Measurements from ENCODE around the gene ALDH8A1.

The ALDH8A1 gene

DNA sequence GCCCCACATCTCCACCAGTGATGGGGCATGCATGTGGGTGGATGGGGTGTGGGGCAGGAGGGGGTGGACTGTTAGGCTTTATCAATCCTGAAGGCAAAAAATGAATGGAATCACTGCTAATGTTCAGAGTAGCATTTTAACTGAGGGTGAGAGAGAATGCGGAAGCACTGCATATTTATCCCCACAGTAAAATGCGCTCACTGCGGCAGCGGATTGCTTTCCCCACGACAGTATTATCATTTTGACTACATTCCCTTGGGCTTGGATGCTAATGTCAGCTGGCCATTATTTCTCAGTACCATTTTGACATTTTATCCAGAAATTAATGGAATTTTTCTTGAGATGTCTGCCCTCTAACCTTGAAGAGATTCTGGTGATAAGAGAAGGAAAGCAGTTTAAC lies 13.4 kb downstream of the ALDH8A1 start:
- TF ChIP-seq, protein P1, sequence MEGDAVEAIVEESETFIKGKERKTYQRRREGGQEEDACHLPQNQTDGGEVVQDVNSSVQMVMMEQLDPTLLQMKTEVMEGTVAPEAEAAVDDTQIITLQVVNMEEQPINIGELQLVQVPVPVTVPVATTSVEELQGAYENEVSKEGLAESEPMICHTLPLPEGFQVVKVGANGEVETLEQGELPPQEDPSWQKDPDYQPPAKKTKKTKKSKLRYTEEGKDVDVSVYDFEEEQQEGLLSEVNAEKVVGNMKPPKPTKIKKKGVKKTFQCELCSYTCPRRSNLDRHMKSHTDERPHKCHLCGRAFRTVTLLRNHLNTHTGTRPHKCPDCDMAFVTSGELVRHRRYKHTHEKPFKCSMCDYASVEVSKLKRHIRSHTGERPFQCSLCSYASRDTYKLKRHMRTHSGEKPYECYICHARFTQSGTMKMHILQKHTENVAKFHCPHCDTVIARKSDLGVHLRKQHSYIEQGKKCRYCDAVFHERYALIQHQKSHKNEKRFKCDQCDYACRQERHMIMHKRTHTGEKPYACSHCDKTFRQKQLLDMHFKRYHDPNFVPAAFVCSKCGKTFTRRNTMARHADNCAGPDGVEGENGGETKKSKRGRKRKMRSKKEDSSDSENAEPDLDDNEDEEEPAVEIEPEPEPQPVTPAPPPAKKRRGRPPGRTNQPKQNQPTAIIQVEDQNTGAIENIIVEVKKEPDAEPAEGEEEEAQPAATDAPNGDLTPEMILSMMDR (IDR thresholded peaks at IDR 0.05): no peak

DNA sequence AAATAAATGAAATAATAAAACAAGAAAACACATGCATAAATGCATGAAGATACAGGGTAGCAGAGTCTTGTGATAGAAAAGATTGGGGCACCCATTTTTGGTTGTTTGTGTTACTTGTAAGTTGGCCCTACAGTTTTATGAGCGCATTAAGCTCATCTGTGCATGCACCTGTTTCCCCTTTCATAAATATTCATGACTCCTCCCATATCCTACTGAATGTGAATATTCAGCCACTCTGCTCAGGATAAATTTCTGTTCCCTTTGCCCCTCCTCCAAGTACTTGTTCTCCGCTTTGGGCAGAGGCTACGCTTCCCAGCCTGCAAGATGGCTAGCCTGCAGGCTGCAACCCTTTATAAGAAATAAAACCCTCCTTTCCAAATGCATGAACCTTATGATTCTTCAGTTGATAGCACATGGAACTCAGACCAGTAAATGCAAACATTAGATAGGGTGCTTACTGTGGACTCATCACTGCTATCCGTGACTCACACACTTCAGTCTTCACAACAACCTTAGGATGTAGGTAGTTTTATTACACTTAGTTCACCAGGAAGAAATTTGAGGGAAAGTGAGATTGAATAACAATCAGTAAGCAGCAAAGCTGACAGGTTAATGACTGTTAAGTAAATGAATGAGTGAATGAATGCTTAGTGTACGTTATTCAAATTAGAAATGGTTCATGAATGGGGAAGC lies 15.0 kb downstream of the ALDH8A1 start:
- TF ChIP-seq, protein P1 (IDR thresholded peaks at IDR 0.05): no peak

DNA sequence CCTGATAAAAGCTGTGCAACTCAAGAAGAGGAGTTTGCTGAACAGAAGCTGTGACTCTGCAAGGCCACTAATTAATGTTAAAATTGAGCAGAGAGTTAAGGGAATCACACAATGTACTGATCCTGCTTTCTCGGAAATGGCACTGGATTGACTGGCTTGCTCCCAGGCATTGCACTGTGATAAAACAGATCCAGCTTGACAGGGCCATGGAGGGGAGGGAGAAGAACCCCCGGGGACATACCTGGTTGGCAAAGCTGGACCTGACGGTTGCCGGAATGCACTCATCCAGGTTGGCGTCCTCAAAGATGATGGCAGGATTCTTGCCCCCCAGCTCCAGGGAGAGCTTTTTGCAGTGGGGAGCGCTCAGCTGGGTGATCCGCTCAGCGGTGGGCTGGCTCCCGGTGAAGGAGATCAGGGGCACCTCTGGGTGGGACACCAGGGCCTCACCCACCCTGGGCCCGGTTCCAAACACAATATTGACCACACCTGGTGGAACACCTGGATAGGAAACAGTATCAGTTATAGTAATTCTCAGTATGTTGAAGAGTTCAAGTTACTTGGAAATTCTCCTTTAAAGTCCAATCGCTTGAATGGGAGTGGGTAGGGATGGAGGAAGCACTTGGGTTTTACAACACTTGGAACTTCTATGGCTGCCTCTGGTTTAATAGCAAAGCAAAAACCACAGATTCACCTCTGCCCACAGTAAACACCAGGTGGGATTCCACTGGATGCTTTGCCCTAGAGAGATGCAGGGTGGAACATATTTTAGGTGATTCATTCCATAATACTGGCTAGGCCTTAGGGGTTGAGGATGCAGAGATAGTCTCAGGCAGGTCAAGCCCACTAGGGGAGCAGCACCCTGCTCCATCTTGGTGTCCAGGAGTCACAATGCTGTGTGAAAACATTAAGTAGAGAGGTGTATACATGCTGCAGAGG lies 17.1 kb downstream of the ALDH8A1 start:
- TF ChIP-seq, protein P1 (IDR thresholded peaks at IDR 0.05): no peak

DNA sequence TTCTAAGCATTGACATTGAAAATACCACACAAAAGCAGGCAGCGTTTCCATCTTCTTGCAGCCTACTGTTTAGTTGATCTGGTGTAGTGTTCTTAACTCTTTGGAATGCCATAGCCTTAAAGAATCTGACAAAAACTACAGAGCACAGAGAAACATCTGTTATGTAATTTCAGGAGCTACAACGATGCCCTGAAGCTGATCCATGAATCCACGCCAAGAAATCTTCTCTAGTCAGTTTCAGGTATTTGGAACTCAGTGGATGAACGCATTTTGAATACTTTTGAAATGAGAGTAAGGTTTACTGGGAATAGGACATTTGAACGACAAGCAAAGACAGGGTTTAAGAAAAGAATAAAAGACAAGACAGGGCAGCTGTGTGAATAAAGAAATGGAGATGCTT lies 17.8 kb downstream of the ALDH8A1 start:
- TF ChIP-seq, protein P1 (IDR thresholded peaks at IDR 0.05): no peak

DNA sequence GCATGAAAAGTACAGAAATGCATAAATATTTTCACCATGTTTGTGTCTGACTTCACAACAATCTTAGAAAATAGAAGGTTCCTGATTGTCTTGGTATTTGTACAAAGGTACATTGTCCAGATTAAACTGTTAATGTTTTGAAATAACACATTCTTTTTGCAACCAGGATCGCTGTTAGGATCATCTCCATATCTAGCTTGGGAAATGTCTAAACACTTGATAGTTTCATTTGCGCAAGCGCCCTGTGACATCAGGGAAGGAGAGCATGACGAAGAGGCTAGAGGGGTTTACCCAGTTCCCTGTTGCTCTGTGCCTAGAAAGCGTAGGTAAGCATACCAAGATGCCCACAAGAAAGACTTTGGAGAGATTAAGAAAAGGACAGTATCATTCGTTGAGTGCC lies 19.4 kb downstream of the ALDH8A1 start:
- TF ChIP-seq, protein P1 (IDR thresholded peaks at IDR 0.05): no peak

DNA sequence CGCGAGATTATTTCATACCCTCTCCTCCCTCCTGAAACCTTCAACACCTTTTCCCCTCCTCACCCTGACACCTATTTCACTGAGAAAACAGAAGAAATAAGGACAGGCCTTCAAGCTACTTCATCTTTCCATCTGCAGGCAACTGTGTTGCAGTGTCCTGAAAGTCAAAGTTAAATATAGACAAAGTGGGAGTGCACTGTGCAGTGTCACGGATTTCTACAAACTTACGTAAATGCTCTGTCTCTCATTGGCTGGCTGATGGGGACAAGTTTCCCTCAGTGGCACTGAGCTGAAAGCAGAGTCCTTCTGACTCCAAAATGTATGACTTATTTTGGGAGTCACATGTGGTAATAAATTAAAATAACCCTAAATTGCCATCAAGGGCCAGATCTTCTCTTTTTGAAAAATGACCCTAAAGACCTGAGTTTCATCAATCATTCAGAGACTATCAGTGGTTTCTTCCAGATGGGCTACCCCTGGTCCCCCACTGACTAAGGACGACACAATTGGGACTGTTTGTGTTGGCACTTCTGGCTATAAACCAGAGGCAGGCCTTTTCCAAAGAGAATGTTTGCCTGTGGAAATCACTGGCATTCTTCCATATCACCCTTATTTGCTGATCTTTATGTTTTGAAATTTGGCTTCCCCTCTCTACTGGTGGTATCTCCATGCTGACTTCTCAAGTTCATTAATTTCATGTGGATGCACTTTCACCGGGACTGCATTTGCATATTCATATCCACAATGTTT lies 21.6 kb downstream of the ALDH8A1 start:
- TF ChIP-seq, protein P1 (IDR thresholded peaks at IDR 0.05): no peak

DNA sequence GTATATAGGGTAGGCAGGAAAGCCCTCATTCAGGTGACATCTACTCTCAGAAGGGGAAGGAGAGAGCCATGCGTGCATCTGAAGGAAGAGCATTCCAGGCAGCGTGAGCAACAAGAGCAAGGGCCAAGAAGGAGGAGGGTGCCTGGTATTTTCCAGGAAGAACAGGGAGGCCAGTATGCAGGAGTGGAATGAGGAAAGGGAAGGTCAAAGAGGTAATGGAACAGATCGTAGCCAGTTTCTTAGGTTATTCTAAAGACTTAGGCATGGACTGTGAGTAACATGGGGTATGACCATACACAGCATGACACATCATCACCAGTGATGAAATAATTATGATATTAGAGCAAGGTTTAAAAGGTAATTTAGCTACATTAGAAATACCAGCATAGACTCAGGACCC lies 24.1 kb downstream of the ALDH8A1 start:
- TF ChIP-seq, protein P1 (IDR thresholded peaks at IDR 0.05): no peak

All from LNCAP (cell line).